K562 (cell line): ENCODE data around the gene PCDH1. TPM values are rescaled to one million over a fixed set of nuclear protein-coding genes. Genes with fewer than 3 reads are reported as not detected.

Experiments used
- BRD4 ChIP-seq: fragments of 200-600 bp; sonication (generic); IDR thresholded peaks from 2 replicates; pipeline ENCODE4 v1.6.1; 2017; ENCODE audit warnings: inconsistent platforms
- CC2D1A ChIP-seq: fragments of 450-650 bp; IDR thresholded peaks from 2 replicates; pipeline ENCODE4 v1.6.1; 2017; ENCODE audit warnings: mild to moderate bottlenecking
- FOXK2 ChIP-seq, 2 experiments: fragments of 450-650 bp; IDR thresholded peaks in 1 of 2; conservative IDR thresholded peaks in 1 of 2; 2 replicates each; pipeline ENCODE4 v1.6.1; 2016; ENCODE audit warnings: low read depth in 2 of 2, mild to moderate bottlenecking in 1 of 2
- HMG20B ChIP-seq: fragments of 250-450 bp; sonication (Bioruptor Pico); IDR thresholded peaks from 2 replicates; pipeline ENCODE4 v1.5.0; 2021; ENCODE audit warnings: mild to moderate bottlenecking
- KLF1 ChIP-seq: fragments of 450-650 bp; IDR thresholded peaks from 2 replicates; pipeline ENCODE4 v1.6.1; 2016; ENCODE audit warnings: missing genetic modification characterization, missing compliant biosample characterization
- ZNF140 ChIP-seq: fragments of 250-450 bp; sonication (Bioruptor Pico); IDR thresholded peaks from 2 replicates; pipeline ENCODE4 v1.8.0; 2021; ENCODE audit warnings: moderate library complexity, mild to moderate bottlenecking, inconsistent platforms
- ZNF444 ChIP-seq: fragments of 250-450 bp; sonication (Bioruptor Pico); IDR thresholded peaks from 2 replicates; pipeline ENCODE4 v1.4.0; 2020; ENCODE audit warnings: mild to moderate bottlenecking, moderate library complexity
- ZNF584 ChIP-seq: fragments of 200-800 bp; sonication (Bioruptor generic); IDR thresholded peaks from 2 replicates; pipeline ENCODE4 v1.6.1; 2016; ENCODE audit warnings: low read depth, mild to moderate bottlenecking, missing genetic modification characterization, missing compliant biosample characterization
- polyA plus RNA-seq, 8 experiments: library from polyadenylated mRNA; depleted of rRNA in 4 of 8; stranded (reverse) in 5 of 8; unstranded in 3 of 8; fragments of >200 nt; fragmentation: Nextera tagmentation in 2 of 8; fragmentation: Illumina TruSeq in 1 of 8; extraction: Ambion mirVana in 2 of 8; extraction: Trizol in 1 of 8; gene quantifications; 2 replicates each; pipeline versions ENCODE4 v1.2.1 to v1.2.3, GENCODE V29; 2011 to 2014; ENCODE audit warnings: inconsistent platforms in 1 of 8, missing spikeins in 1 of 8
- total RNA-seq, 7 experiments: library from RNA; depleted of rRNA in 6 of 7; stranded (reverse); fragments of >200 nt in 6 of 7; fragmentation: Illumina TruSeq in 2 of 7; extraction: Trizol in 2 of 7; gene quantifications; 2 replicates each; pipeline versions ENCODE4 v1.2.1 to v1.2.3, GENCODE V29; 2011 to 2021; ENCODE audit warnings: low replicate concordance in 1 of 7
- TF ChIP-seq, protein P1 (sequence below), 2 experiments: IDR thresholded peaks; 2 replicates each; pipeline ENCODE4 v1.6.1; 2011; ENCODE audit warnings: borderline replicate concordance in 1 of 2, control low read depth in 1 of 2, low read depth in 1 of 2, low read length in 1 of 2, mild to moderate bottlenecking in 1 of 2, mixed read lengths in 1 of 2, moderate library complexity in 1 of 2; ENCODE audit not compliant: insufficient read depth in 1 of 2, insufficient read length in 1 of 2, poor library complexity in 1 of 2, severe bottlenecking in 1 of 2; ENCODE audit errors: extremely low read depth in 1 of 2
- TF ChIP-seq, protein P2 (sequence below): fragments of 450-650 bp; IDR thresholded peaks from 2 replicates; pipeline ENCODE4 v1.6.1; 2017; ENCODE audit warnings: mild to moderate bottlenecking, moderate library complexity
- TF ChIP-seq, protein P3 (sequence below): fragments of 450-650 bp; formaldehyde crosslinking; IDR thresholded peaks from 2 replicates; pipeline ENCODE4 v1.4.0; 2020; ENCODE audit warnings: mild to moderate bottlenecking
- TF ChIP-seq, protein P4 (sequence below), 2 experiments: fragments of 450-650 bp in 1 of 2; sonication (generic) in 1 of 2; formaldehyde crosslinking in 1 of 2; IDR thresholded peaks; 2 replicates each; pipeline versions ENCODE4 v1.7.1 to v1.9.0; 2016 to 2022; ENCODE audit warnings: inconsistent platforms in 1 of 2, mild to moderate bottlenecking in 1 of 2, missing genetic modification reagents in 1 of 2

The PCDH1 gene
- total and polyA plus RNA-seq, 9 of the 15 experiments (the other 6 are each of a cell fraction or from before 2014, with no cell fraction given): 0.11 to 3.6 (median 1.9) TPM; not detected in 1

DNA sequence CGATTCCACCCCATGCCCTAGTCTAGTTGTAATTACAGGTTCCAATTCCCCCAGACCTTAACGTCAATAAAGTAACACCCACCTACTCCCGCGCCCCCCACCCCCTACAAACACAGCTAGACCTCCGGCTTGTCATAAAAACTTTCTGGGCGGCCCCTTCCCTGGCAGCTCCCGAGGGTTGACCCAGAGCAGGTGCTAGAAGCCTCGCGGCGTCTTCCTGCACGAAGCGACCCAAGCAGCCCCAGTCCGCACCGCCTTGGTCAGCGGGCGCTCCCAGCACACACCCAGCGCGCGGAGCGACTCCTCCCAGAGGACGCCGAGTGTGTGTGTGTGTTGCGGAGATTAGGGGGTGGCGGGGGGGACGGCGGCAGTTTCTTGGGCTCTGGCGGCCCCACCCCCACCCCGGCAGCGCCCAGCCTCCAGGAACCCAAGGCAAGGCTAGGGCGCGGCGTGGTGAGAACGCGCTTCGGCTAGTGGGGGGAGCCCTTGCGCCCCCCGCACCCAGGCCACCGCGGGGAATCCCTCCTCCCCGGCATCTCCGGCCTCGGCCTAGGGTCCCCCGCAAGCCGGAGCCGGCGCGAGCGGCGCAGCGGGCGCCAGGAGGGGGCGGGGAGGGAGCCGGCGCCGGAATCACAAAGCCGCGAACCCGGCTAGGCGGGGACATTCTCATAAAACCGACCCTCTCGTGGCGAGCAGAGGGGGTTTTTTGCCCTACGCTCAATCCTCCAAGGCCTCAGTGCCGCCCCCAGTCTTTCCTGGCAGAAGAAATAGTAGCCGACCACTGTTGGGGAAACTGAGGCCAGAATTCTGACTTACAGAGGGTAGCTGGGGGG is 2.2 kb downstream of the PCDH1 start (continued):
- TF ChIP-seq, protein P1, sequence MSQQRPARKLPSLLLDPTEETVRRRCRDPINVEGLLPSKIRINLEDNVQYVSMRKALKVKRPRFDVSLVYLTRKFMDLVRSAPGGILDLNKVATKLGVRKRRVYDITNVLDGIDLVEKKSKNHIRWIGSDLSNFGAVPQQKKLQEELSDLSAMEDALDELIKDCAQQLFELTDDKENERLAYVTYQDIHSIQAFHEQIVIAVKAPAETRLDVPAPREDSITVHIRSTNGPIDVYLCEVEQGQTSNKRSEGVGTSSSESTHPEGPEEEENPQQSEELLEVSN (IDR thresholded peaks at IDR 0.05; ENCODE audit: borderline replicate concordance in 1 of 2, extremely low read depth in 1 of 2, insufficient read depth in 1 of 2, insufficient read length in 1 of 2, low read depth in 1 of 2, low read length in 1 of 2, poor library complexity in 1 of 2, severe bottlenecking in 1 of 2): peak; percentile 65 to 83
- TF ChIP-seq ZNF584 (CRISPR knock-in tag) (no peak), CC2D1A (no peak), HMG20B (CRISPR knock-in tag) (no peak), ZNF140 (CRISPR knock-in tag) (no peak), KLF1 (tag) (no peak), BRD4 (peak; percentile 55; the same call in 1 of the 2 replicates), FOXK2 (conservative IDR thresholded peaks at IDR 0.05 in 1 of 2, IDR thresholded peaks at IDR 0.05 in 1 of 2; ENCODE audit: low read depth in 2 of 2) (no peak), ZNF444 (CRISPR knock-in tag) (no peak)
- TF ChIP-seq, protein P2, sequence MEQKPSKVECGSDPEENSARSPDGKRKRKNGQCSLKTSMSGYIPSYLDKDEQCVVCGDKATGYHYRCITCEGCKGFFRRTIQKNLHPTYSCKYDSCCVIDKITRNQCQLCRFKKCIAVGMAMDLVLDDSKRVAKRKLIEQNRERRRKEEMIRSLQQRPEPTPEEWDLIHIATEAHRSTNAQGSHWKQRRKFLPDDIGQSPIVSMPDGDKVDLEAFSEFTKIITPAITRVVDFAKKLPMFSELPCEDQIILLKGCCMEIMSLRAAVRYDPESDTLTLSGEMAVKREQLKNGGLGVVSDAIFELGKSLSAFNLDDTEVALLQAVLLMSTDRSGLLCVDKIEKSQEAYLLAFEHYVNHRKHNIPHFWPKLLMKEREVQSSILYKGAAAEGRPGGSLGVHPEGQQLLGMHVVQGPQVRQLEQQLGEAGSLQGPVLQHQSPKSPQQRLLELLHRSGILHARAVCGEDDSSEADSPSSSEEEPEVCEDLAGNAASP: no peak
- TF ChIP-seq, protein P3, sequence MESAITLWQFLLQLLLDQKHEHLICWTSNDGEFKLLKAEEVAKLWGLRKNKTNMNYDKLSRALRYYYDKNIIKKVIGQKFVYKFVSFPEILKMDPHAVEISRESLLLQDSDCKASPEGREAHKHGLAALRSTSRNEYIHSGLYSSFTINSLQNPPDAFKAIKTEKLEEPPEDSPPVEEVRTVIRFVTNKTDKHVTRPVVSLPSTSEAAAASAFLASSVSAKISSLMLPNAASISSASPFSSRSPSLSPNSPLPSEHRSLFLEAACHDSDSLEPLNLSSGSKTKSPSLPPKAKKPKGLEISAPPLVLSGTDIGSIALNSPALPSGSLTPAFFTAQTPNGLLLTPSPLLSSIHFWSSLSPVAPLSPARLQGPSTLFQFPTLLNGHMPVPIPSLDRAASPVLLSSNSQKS (CRISPR knock-in tag): no peak
- TF ChIP-seq, protein P4, sequence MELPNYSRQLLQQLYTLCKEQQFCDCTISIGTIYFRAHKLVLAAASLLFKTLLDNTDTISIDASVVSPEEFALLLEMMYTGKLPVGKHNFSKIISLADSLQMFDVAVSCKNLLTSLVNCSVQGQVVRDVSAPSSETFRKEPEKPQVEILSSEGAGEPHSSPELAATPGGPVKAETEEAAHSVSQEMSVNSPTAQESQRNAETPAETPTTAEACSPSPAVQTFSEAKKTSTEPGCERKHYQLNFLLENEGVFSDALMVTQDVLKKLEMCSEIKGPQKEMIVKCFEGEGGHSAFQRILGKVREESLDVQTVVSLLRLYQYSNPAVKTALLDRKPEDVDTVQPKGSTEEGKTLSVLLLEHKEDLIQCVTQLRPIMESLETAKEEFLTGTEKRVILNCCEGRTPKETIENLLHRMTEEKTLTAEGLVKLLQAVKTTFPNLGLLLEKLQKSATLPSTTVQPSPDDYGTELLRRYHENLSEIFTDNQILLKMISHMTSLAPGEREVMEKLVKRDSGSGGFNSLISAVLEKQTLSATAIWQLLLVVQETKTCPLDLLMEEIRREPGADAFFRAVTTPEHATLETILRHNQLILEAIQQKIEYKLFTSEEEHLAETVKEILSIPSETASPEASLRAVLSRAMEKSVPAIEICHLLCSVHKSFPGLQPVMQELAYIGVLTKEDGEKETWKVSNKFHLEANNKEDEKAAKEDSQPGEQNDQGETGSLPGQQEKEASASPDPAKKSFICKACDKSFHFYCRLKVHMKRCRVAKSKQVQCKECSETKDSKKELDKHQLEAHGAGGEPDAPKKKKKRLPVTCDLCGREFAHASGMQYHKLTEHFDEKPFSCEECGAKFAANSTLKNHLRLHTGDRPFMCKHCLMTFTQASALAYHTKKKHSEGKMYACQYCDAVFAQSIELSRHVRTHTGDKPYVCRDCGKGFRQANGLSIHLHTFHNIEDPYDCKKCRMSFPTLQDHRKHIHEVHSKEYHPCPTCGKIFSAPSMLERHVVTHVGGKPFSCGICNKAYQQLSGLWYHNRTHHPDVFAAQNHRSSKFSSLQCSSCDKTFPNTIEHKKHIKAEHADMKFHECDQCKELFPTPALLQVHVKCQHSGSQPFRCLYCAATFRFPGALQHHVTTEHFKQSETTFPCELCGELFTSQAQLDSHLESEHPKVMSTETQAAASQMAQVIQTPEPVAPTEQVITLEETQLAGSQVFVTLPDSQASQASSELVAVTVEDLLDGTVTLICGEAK (IDR thresholded peaks at IDR 0.05): 0 out of 2 replicates have a peak, but pooled peaks have one; percentile 5
- TF ChIP-seq, protein P4 (CRISPR knock-in tag; IDR thresholded peaks at IDR 0.05): no peak
